ENCODE results near the gene IQGAP1. TPM values are rescaled to one million over a fixed set of nuclear protein-coding genes. Genes with fewer than 3 reads are reported as not detected.

The IQGAP1 gene
- total and polyA plus RNA-seq, 2 of the 4 experiments (the other 2 are of a cell fraction), result 87.5 to 207 TPM

- intact Hi-C loops (cut with micrococcal nuclease) (no loop called here), dilution Hi-C loops (cut with HindIII; ENCODE audit: low sequenced_read_pairs, unreplicated experiment) (no loop called here), in situ Hi-C loops (cut with MboI; ENCODE audit: low sequenced_read_pairs) (no loop called here)
- Histone ChIP-seq H3K56ac (ENCODE audit: extremely low read depth, insufficient read depth, low read length) (no peak overlapping the region), H4K91ac (ENCODE audit: insufficient read depth, low read depth, low read length) (no peak overlapping the region), H3K4me2 (ENCODE audit: low read depth, low read length) (no peak overlapping the region), H2BK120ac (ENCODE audit: low read depth, low read length) (no peak overlapping the region), H2AK9ac (replicated peaks; ENCODE audit: low read depth, low read length, poor library complexity) (no peak overlapping the region), H3K23ac (ENCODE audit: low read depth, low read length) (no peak overlapping the region), H2AK5ac (ENCODE audit: low read depth, low read length) (no peak overlapping the region), H4K8ac (ENCODE audit: low read depth in 2 of 2, low read length in 2 of 2) (no peak overlapping the region), H3K4me1 (ENCODE audit: control insufficient read depth, insufficient read depth, low read length) (no peaks in the 10 kb centered on the region), H2AFZ (replicated peaks; ENCODE audit: low read length, poor library complexity) (no peak overlapping the region), H3K27me3 (ENCODE audit: control insufficient read depth, insufficient read depth, low read length) (no peaks in the 10 kb centered on the region), H2BK15ac (ENCODE audit: low read depth, low read length) (no peak overlapping the region), H3K27ac (ENCODE audit: insufficient read depth, low read length) (no peak overlapping the region), H4K5ac (ENCODE audit: low read depth, low read length) (no peak overlapping the region), H2BK5ac (ENCODE audit: low read depth, low read length, poor library complexity, severe bottlenecking) (no peak overlapping the region), H3K36me3 (ENCODE audit: control insufficient read depth, insufficient read depth, low read length) (no peaks in the 10 kb centered on the region), H3K14ac (replicated peaks; ENCODE audit: low read depth, low read length) (no peak overlapping the region), H4K20me1 (ENCODE audit: insufficient read depth, low read length) (no peaks in the 10 kb centered on the region), H3K4ac (ENCODE audit: low read depth, low read length) (no peak overlapping the region), H3K9me1 (ENCODE audit: insufficient read depth, low read length) (no peaks in the 10 kb centered on the region; the same call in 1 of the 2 replicates), H3K9ac (ENCODE audit: low read depth, low read length) (no peak overlapping the region), H3K79me1 (ENCODE audit: low read depth in 1 of 2, low read length in 2 of 2) (no peaks in the 10 kb centered on the region), H2BK20ac (ENCODE audit: low read depth, low read length) (no peak overlapping the region), H3K4me3 (ENCODE audit: insufficient read depth, low read depth, low read length) (no peak overlapping the region), H3K18ac (ENCODE audit: low read depth, low read length) (no peak overlapping the region), H3K9me3 (ENCODE audit: control insufficient read depth, insufficient read depth, low read length) (no peaks in the 10 kb centered on the region)
- no peak for DNase-seq
- TF ChIP-seq ELK1 (IDR thresholded peaks at IDR 0.05; ENCODE audit: borderline replicate concordance, low read depth, low read length) (no peak), POLR2A (IDR thresholded peaks at IDR 0.05; ENCODE audit: low read depth, low read length) (no peak), MAZ (IDR thresholded peaks at IDR 0.05; ENCODE audit: borderline replicate concordance, low read depth, low read length) (no peak), USF2 (IDR thresholded peaks at IDR 0.05; ENCODE audit: low read depth, low read length) (no peak), CEBPB (IDR thresholded peaks at IDR 0.05; ENCODE audit: low read depth, low read length) (no peak), CTCF (conservative IDR thresholded peaks at IDR 0.05; ENCODE audit: low read depth, low read length) (no peak), NFE2L2 (IDR thresholded peaks at IDR 0.05; ENCODE audit: low read depth, low read length) (no peak), RAD21 (IDR thresholded peaks at IDR 0.05; ENCODE audit: low read length) (no peak), RFX5 (IDR thresholded peaks at IDR 0.05; ENCODE audit: low read depth, low read length) (no peak), MXI1 (IDR thresholded peaks at IDR 0.05; ENCODE audit: borderline replicate concordance, low read depth, low read length) (no peak), BHLHE40 (IDR thresholded peaks at IDR 0.05; ENCODE audit: low read depth, low read length) (no peak), MAFK (IDR thresholded peaks at IDR 0.05; ENCODE audit: low read depth, low read length) (no peak)
- CTCF ChIA-PET, result no interaction called here
- BruUV-seq (replicated peaks), result no TSS peak
- POLR2A ChIA-PET (ENCODE audit: unreplicated experiment), result no interaction called here
- no CpG with 5 or more reads among the region's 2 CpGs for WGBS, 2 experiments (ENCODE audit: extremely low coverage in 2 of 2, insufficient read length in 1 of 2)
- ATAC-seq (ENCODE audit: low read depth), result no peak
Observed at GRCh38 chr15:90513448-90513847, 125.4 kb downstream of the IQGAP1 start.
